ENCODE data around the gene SRGAP3.

Gene SRGAP3

DNA sequence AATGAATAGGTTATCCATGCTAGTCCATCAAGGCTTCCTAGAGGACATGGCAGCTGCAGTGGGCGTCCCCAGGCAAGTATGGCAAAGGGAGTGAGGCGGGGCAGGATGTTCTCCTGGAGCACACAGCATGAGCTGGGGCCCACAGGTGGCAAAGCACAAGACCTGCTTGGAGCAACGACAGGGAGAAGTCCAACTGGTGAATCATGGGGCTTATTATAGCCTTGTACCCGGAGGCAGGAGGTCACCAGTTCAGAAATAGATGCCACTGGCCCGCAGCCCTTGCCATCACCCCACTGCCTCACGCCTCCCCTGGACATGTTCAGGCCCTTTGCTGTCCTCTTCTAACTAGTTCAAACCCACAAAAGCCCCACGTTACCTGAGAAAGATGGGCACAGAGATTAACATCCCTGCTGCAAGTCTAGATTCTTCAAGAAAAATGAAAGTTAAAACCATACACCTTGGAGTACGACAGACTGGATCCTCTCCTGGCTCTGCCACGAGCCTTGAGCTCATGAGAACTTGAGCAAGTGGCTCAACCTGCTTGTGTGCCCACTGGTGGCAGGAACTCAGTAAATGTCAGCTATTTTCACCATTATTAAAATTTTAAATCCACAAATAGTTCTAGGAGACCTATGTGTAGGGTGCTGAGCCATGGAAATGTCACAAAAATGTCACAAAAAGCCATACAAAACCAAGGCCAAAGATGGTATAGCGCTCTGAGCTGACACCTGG, 1.8 kb upstream of the SRGAP3 start:
- no peak for DNase-seq

DNA sequence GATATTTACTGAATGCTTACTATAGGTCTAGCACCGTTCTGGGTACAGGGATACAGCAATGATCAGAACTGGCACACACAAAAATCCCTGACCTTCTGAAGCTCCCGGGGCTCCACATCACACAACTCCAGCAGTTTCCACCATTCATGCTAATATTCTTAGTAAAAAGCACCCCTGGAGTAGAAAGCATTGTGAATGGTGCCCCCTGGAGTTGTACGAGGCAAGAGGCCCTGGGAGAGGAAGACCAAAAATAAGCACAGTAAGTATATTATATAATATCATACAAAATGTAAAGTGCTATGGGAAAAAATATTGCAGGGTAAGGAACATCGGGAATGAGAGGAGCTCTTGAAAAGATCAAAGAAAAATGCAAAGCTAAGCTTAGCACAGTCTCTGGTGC, 790 bp upstream of the SRGAP3 start:
- no peak for DNase-seq

DNA sequence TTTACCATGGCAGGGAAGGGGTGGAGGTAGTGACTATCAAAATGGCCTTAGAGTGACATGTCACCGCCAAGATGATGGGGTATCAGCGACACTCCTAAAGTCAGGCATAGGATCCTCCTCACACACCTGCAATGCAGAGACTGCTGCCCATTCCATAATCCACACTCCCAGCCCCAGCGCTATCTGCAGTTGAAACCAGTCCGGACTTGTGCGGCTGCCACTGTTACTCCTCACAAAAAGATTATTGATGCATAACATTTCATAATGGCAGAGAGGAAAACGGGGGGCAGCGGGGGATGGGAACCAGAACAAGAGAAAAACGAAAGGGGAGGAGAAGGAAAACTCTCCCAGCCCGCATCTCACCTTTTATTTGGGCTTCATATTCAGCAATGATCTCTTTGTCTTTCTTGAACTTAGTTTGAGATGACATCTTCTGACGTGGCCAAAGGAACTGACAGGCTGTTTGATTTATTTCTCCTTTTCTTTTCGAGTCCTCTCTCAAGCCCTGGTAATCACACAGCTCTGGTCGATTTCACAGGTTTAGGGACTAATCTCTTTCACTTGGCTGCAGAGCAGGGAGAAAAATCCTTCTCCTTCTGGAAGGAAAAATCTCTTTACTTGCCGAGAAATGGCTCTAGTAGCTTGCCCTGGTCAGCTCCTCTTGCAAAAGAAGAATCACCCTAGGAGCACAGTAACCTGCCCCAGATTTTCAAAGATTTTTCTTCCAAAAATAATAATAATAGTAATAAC, 749 bp downstream of the SRGAP3 start:
- no peak for DNase-seq

DNA sequence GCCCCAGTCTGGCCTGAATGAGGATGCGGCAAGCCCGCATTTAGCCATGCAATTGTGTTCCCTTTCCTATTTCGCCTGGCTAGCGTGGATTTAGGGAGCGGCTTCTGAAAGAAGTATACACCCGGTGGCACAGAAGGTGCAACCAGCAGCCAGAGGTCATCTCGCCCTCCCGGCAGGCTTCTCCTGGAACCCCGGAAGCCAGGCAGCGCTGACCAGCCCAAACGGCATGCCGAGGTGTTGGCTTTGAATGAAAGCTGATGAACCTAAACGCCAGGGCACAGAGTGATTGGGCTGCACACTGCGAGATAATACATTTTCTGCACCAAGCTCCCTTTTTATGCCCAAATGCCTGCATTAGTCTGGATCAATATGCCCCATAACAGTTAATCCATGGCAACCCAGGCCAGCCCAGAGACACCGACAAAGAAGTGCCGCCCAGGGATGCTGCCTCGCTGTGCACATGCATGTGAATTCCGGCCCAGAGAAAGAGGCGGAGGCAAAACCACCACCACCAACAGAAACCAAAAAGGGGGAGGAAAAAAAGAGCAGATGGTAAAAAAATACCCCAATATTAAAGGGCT, 1.4 kb downstream of the SRGAP3 start:
- DNase-seq, result no peak

DNA sequence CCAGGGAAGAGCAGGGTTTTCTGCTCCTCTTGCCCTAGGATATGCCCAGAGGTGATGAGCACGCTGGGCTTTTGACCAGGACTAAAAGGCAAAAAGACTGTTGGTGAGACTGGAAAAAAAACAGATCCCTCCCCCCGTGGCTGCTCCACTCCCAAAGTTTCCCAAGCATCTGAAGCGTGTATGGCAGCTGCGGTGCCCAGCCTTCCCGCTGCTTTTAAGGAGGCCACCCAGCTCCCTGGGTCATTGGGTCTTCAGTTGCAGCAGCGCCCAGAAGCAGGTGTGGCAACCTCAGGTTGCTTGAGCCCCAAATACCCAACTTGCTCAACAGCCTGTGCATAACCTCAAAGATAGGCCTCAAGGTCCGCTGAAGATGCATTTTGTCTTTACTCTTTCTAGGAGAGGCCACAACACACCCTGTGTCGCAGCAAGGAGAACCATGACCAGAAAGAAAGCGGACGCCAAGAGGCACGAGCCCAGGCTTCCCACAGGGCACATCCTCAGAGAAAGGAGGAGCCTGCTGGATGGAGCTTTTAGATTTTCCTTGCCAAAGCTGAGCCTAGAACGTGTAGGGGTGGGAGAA, 2.0 kb downstream of the SRGAP3 start:
- DNase-seq, result no peak

DNA sequence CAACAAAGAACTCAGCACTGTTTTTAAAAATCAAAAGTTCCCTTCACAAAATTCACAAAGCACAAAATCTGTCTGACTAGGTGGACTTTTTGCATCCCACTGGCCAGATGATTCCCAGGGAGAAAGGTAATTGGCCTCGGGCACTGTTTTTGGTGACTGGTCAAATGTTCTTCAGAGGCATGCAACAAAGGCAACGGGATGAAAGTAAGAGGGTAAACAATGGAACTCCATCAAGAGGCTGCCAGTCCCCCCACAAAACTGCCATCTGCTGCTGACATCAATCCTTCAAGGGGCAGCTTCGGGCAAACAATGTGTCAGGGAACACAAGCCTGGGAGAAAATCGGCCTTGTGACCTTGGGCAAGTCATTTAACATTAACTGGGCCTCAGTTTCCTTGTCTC, 3.3 kb downstream of the SRGAP3 start:
- no peak for DNase-seq

DNA sequence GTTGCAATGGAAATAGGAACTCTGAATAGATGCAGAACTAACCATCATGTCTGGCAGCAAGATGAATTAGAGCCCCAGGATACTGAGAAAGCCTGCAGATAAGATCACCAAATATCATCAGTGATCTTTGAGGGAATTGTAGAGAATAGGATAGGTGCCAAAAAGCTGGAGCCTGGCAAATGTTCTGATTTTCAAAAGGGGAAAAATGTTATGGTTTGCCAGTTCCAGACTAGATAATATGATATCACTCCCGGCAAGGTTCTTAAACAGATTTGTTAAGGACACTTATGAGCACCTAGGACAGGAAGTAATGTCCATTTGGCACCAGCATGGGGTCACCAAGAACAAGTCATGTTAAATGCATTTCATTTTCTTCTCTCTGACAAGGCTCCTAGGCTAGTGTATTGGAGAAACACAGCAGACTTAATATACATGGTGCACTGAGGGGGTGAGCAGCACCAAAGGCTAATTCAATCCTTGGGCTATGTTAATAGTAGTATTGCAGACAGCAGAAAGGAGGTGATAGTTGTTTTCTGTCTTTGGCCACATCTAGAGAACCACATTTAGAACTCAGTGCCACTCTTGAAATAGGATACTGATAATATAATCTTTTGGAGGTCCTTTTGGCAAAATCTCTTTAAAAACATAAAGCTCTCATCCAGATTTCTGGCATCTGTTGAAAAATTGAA, 4.8 kb downstream of the SRGAP3 start:
- no peak for DNase-seq

DNA sequence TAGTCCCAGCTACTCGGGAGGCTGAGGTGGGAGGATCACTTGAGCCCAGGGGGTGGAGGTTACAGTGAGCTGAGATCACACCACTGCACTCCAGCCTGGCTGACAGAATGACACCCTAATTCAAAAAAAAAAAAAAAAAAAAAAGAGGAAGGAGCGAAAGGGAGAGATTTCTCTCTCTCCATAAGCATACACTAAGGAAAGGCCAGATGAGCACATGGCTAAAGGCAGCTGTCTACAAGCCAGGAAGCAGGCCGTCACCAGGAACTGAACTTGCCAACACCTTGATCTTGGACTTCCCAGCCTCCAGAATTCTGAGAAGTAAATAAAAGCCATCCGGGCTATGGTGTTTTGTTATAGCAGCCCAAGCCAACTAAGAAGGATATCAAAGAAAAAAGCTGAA, 7.5 kb downstream of the SRGAP3 start:
- no peak for DNase-seq

DNA sequence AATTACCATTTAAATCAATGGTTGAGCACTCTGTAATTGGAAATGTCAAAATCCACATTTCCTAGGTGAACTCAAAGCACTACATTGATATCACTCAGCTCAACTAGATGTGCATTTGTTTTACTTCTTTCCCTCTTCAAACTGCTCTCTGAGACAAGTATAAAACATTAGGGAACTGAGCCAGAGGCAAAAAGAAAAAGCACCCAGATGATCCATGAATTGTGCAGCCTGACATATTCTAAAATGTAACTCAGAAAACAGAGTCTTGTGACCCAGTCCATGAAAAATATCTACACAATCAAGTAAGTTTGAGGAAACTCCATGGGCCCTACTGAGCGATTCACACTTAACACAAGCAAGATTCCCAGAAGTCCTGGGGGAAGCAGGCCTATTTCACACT, 9.8 kb downstream of the SRGAP3 start:
- no peak for DNase-seq

DNA sequence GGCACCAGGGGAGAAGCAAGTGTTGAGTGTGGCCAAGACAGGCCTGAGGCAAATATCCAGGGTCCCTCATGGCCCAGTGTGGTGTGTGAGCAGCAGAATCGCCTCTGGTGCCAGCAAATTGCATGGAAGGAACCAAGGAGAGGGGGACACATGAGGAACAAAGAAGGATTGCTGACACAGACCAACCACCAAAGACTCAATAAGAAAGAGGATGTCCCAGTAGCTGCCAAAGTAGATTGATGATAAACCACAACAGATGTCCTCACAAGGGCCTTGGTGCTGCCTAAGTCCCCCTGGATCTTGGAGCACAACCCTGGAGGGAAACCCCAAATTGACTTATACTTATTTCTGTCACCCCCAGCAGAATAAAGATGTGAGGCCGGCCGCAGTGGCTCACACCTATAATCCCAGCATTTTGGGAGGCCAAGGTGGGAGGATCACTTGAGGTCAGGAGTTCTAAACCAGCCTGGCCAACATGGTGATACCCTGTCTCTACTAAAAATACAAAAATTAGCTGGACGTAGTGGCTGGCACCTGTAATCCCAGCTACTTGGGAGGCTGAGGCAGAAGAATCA, 10.6 kb downstream of the SRGAP3 start:
- DNase-seq, result no peak

DNA sequence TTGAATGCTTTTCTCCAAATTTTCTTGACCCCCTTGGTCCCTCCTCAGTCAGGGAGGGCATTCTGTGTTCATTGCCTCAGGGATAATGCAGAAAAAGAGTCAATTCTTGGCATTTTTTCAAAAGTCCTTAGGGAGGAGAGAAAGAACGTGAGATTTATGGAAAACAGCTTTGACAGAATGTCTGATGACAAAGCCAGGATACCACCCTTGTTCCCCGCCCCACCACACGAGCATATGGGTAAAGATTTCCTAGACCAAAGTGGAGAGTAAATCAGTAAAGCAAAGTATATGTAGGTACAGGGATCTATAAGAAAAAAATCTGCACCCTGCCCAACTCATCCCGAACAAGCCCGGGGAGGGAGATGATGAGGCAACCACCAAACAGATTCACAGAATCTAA, 11.2 kb downstream of the SRGAP3 start:
- DNase-seq, result no peak

DNA sequence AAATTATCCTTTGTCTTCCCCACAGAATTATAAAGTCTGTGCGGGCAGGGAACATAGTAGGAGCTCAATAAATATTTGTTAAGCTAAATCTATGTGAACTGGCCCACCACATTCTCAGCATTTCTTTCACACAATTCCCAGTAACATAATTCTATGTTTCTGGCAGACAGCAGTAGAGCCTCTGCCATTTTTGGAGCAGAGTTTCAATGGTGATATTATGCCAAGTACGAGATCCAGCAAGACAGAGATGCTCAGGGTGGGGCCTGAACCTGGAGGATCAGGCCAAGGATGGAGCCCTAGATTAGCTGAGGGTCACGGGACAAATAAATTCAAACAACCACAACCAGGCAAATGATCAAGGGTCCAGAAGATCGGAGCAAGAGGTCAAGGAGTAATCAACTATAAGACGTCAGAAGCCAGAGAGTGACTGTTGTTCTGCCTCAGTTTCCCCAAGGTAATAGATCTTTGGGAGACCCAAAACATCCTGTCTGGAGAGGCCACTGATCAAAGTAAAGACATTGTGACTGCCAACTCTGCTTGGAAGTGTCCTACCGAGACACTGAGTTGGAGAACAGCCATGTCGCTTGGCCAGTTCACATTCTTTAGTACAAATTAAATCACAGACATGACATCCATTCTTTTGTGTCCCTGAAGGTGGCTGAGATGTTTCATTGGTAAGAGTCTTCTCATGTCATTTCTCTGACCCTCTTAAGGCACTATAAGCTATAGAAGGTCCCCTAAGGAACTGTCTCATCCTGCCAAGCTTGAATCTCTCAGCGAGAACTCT, 15.4 kb downstream of the SRGAP3 start:
- DNase-seq, result no peak

DNA sequence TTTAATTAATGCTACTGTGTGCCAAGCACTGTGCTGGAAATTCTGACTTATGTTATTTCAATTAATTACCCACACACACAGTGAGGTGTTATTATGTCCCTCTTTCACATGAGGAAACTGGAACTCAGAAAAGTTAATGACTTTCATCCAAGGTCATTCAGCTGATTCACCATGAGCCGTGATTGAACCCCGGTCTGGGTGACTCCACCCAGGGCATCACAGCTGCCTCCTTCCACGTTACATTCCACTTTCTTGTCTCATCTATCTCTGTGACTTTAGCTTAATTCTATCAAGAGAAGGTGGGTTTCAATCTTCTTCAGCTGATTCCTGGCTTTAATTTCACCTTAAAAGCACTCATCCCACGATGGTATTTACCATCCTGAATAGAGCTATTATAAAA, 16.3 kb downstream of the SRGAP3 start:
- DNase-seq, result no peak

DNA sequence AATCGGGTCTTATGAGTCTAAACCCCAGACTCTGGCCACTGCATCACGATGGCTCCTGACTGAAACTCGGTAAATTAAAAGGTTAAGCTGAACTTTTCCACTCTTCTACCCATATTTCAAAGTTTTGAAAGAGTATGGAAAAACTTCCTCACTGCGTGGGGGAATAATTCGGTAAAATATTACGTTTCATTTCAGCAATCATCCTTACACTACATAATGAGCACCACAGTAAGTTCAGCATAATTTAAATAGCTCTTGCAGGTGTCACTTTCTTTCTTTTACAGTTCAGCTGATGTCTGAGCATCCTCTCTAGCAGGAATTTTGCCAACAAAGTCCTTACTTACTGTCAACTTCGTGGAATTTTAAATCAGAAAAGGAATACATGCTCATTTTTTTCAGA, 17.5 kb downstream of the SRGAP3 start:
- no peak for DNase-seq

DNA sequence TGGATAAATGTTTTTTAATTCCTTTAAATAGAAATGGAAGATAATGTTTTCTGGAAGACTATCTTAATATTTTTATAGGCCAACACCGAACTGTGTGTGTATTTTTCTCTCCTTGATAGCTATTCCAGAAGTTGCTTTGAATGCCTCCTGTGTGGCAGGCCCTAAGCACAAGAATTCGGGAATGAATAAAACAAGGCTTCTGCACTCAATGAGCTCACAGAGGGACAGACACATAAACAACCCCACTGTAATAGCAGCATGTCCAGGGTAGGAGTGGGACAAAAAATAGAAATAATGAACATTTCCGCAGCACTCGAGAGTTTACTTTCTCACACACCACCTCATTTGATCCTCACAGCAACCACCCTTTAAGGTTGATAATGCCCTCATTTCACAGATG, 18.0 kb downstream of the SRGAP3 start:
- DNase-seq, result no peak

DNA sequence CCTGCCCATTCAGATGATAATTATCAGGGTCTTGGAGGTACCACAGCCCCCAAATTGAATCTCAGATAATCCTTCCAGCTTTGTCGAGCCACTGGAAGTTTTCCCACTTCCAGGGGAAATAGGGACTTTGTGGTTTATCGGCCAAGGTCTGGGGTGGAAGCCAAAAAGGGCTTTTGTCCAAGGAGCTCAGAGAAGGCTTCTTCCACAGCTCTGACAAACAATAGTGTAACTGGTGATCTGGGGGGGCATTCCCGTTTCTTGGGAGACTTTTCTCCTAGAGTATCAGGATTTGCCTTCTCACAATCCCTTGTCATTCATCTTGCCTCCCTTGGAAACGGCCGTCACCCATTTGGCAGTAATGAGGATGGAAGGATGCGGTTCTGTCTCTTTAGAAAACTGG, 18.4 kb downstream of the SRGAP3 start:
- no peak for DNase-seq

DNA sequence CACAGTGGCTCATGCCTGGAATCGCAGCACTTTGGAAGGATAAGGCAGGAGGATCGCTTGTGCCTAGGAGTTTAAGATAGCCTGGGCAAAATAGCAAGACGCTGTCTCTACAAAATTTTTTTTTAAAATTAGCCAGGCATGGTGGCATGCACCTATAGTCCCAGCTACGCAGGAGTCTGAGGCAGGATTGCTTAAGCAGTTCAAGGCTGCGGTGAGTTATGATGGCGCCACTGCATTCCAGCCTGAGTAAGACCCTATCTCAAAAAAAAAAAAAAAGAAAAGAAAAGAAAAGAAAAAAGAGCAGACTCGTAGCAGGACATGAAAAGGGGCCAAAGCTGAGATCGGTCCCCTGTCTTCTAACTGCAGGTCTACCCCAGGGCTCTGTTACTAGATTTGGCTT, 18.9 kb downstream of the SRGAP3 start:
- no peak for DNase-seq

DNA sequence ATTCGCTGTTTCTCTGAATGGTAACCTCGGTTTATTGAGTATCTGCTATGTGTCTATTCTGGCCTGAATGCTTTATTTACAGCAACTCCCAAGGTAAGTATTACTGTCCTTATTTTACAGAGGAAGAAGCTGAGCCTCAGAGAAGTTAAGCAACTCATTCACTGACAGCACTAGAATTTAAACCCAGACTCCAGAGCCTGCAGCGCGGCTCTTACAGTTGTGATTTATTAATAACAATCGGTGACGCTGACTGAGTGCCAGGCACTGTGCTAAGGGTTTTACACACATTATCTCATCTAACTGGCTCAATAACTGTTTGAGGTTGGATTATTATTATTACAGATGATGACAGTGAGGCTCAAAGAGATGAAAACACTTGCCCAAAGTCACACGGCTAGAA, 19.6 kb downstream of the SRGAP3 start:
- no peak for DNase-seq

DNA sequence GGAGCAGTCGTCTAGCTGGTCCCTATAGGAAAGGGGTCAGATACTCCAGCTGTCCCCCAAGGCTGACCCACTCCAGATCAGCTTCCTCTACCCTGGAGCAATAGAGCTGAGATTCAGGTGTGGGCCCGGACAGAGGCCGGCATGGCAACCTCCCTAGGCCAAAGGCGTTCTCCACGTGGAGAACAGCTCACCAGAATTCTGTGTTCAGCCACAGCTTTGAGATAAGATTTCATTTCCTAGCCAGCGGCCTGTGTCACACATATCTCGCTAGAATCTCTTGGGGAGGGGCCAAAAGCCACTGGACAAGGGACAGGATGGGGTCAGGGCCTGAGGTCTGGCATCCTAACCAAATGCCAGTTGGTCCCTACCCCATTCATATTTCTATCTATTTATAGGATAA, 20.1 kb downstream of the SRGAP3 start:
- no peak for DNase-seq

DNA sequence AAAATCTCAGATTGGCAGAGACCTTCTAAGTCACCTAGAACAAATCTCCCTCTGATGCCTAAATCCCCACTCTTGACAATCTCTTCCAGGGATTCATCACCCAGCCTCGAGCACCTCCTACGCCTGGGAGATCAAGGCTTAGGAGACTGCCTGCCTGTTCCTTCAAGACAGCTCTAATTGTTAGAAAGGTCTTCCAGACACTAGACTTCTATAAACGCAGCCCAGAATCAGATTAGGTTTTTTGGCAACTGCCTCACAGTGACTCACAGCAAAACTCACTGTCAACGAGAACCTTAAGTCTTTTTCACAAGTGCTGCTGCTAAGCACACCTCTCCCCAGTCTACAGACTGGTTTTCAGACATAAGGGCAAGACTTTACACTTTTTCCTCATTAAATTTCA, 23.1 kb downstream of the SRGAP3 start:
- no peak for DNase-seq

DNA sequence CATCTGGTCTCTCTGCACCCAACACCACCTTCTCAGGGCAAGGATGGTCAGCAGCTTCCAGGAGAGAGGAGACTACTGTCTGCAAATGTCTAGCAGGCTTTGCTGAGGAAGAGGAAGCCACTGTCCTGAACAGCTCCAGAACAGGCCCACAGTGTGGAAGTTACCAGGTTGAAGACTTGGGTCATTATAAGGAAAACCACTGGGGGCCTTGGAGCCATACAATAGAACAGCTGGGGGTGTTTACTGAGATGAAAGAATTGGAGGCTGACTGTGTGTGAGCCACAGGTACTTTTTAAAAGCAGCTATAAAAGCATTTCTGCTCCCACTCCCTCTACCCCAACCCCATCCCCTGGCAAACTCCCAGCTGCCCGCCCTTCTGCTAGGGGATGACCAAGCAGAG, 24.2 kb downstream of the SRGAP3 start:
- no peak for DNase-seq

DNA sequence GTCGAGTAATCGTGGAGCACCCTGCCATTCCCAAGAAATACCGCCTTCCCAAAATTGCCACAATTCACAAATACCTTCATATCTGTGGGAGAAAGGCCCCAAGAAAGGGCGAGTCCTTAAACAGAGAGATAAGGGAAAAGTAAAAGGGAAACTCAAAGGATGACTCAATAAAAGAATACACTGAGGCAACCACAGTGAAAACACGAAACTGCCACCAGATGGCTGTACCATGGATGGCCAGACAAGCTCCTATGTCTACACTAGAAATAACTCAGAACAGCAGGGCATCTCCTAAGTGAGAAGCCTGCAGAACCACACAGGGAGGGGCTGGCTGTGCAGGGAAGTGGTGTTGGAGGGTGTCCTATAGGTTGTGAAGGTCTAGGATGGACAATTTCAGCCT, 25.0 kb downstream of the SRGAP3 start:
- DNase-seq, result no peak

Data from CD4-positive, alpha-beta T cell treated with Interferon alpha-2 for 1 hour (primary cell).